K562 (cell line): Measurements from ENCODE around the gene RNH1. TPM values are rescaled to one million over a fixed set of nuclear protein-coding genes. Genes with fewer than 3 reads are reported as not detected.

ENCODE experiments used
- ARID1B ChIP-seq: fragments of 450-650 bp; IDR thresholded peaks from 2 replicates; pipeline ENCODE4 v1.6.1; 2016; ENCODE audit warnings: antibody characterized with exemption, mild to moderate bottlenecking, inconsistent platforms
- CBFA2T3 ChIP-seq: fragments of 450-650 bp; IDR thresholded peaks from 2 replicates; pipeline ENCODE4 v1.6.1; 2017
- CXXC5 ChIP-seq: fragments of 250-450 bp; sonication (Bioruptor Pico); IDR thresholded peaks from 2 replicates; pipeline ENCODE4 v1.8.0; 2022; ENCODE audit warnings: inconsistent platforms, mild to moderate bottlenecking, moderate library complexity
- ETS2 ChIP-seq: IDR thresholded peaks from 2 replicates; pipeline ENCODE4 v1.6.1; 2016; ENCODE audit warnings: borderline replicate concordance, missing genetic modification characterization, mild to moderate bottlenecking, moderate library complexity, missing compliant biosample characterization; ENCODE audit not compliant: poor library complexity, severe bottlenecking
- HNRNPK ChIP-seq: fragments of 200-400 bp; formaldehyde crosslinking; IDR thresholded peaks from one replicate; pipeline ENCODE4 v1.6.1; 2018; ENCODE audit warnings: mild to moderate bottlenecking, low read depth, low read length; ENCODE audit not compliant: poor library complexity, severe bottlenecking
- ILK ChIP-seq: fragments of 450-650 bp; IDR thresholded peaks from 2 replicates; pipeline ENCODE4 v1.6.1; 2016; ENCODE audit warnings: missing genetic modification characterization, low read depth, mild to moderate bottlenecking, missing compliant biosample characterization, moderate library complexity, borderline replicate concordance
- MAFF ChIP-seq: IDR thresholded peaks from 2 replicates; pipeline ENCODE4 v1.6.1; 2012; ENCODE audit warnings: low read length, improper control_type of control experiment
- NCOR1 ChIP-seq: fragments of 450-650 bp; IDR thresholded peaks from 2 replicates; pipeline ENCODE4 v1.6.1; 2016; ENCODE audit warnings: mild to moderate bottlenecking, moderate library complexity
- POLR2G ChIP-seq: fragments of 200-400 bp; formaldehyde crosslinking; IDR thresholded peaks from 2 replicates; pipeline ENCODE4 v1.6.1; 2017; ENCODE audit warnings: low read depth, mild to moderate bottlenecking, antibody characterized with exemption, low read length, moderate library complexity
- RBFOX2 ChIP-seq: fragments of 200-400 bp; formaldehyde crosslinking; IDR thresholded peaks from 2 replicates; pipeline ENCODE4 v1.6.1; 2017; ENCODE audit warnings: low read depth, mild to moderate bottlenecking, low read length, moderate library complexity
- ZBTB8A ChIP-seq: fragments of 450-650 bp; IDR thresholded peaks from 2 replicates; pipeline ENCODE4 v1.6.1; 2018; ENCODE audit warnings: mild to moderate bottlenecking, moderate library complexity; ENCODE audit not compliant: partially characterized antibody
- ZFX ChIP-seq: sonication (generic); formaldehyde crosslinking; IDR thresholded peaks from 2 replicates; pipeline ENCODE4 v1.8.0; 2022; ENCODE audit warnings: mild to moderate bottlenecking, missing genetic modification reagents, moderate library complexity
- ZNF184 ChIP-seq: sonication (generic); formaldehyde crosslinking; IDR thresholded peaks from 2 replicates; pipeline ENCODE4 v1.5.0; 2020; ENCODE audit warnings: missing genetic modification reagents
- polyA plus RNA-seq, 8 experiments: library from polyadenylated mRNA; depleted of rRNA in 4 of 8; stranded (reverse) in 5 of 8; unstranded in 3 of 8; fragments of >200 nt; fragmentation: Nextera tagmentation in 2 of 8; fragmentation: Illumina TruSeq in 1 of 8; extraction: Ambion mirVana in 2 of 8; extraction: Trizol in 1 of 8; gene quantifications; 2 replicates each; pipeline versions ENCODE4 v1.2.1 to v1.2.3, GENCODE V29; 2011 to 2014; ENCODE audit warnings: inconsistent platforms in 1 of 8, missing spikeins in 1 of 8
- total RNA-seq, 7 experiments: library from RNA; depleted of rRNA in 6 of 7; stranded (reverse); fragments of >200 nt in 6 of 7; fragmentation: Illumina TruSeq in 2 of 7; extraction: Trizol in 2 of 7; gene quantifications; 2 replicates each; pipeline versions ENCODE4 v1.2.1 to v1.2.3, GENCODE V29; 2011 to 2021; ENCODE audit warnings: low replicate concordance in 1 of 7
- TF ChIP-seq, protein P1 (sequence below): conservative IDR thresholded peaks from 2 replicates; pipeline ENCODE4 v1.6.1; 2011; ENCODE audit warnings: low read depth, mild to moderate bottlenecking, low read length; ENCODE audit not compliant: control insufficient read depth
- TF ChIP-seq, protein P2 (sequence below): fragments of 450-650 bp; IDR thresholded peaks from 2 replicates; pipeline ENCODE4 v1.6.1; 2018; ENCODE audit not compliant: partially characterized antibody
- TF ChIP-seq, protein P3 (sequence below): fragments of 200-800 bp; sonication (Bioruptor generic); IDR thresholded peaks from 2 replicates; pipeline ENCODE4 v1.6.1; 2017; ENCODE audit warnings: missing genetic modification characterization, missing compliant biosample characterization

The RNH1 gene
- total and polyA plus RNA-seq, 9 of the 15 experiments (the other 6 are each of a cell fraction or from before 2014, with no cell fraction given): 2.5 to 160 (median 44.3) TPM

DNA sequence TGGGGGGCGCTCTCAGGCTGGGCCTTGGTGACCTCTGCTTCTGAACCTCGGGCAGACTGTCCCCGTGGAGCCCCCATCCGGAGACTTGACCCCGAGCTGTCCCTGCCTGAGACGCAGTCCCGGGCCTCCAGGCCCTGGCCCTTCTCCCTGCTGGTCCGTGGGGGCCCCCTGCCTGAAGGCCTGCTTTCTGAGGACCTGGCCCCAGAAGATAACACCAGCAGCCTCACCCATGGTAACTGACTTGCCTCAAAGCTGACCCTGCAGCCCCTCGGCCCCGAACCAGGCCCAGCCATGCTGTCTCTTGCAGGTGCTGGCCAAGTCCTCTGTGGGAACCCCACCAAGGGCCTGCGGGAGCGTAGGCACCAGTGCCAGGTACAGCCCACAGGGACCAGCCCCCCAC, 44.6 kb upstream of the RNH1 start (continued):
- TF ChIP-seq, protein P1, sequence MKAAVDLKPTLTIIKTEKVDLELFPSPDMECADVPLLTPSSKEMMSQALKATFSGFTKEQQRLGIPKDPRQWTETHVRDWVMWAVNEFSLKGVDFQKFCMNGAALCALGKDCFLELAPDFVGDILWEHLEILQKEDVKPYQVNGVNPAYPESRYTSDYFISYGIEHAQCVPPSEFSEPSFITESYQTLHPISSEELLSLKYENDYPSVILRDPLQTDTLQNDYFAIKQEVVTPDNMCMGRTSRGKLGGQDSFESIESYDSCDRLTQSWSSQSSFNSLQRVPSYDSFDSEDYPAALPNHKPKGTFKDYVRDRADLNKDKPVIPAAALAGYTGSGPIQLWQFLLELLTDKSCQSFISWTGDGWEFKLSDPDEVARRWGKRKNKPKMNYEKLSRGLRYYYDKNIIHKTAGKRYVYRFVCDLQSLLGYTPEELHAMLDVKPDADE: no peak
- no peak for TF ChIP-seq ETS2
- 0 out of 2 replicates have a peak, but pooled peaks have one; percentile 17 for TF ChIP-seq NCOR1
- no peak for TF ChIP-seq HNRNPK
- TF ChIP-seq CXXC5 (CRISPR knock-in tag): no peak
- peak; percentile 46; the same call in 1 of the 2 replicates for TF ChIP-seq ARID1B
- TF ChIP-seq RBFOX2: peak; percentile 32; the same call in 1 of the 2 replicates
- TF ChIP-seq ZBTB8A: no peak
- no peak for TF ChIP-seq MAFF
- 0 out of 2 replicates have a peak, but pooled peaks have one; percentile 25 for TF ChIP-seq POLR2G
- peak; percentile 51 for TF ChIP-seq CBFA2T3
- TF ChIP-seq ZNF184 (CRISPR knock-in tag): no peak
- no peak for TF ChIP-seq ILK (tag)
- TF ChIP-seq ZFX (CRISPR knock-in tag): peak; percentile 51; the same call in 1 of the 2 replicates
- TF ChIP-seq, protein P2, sequence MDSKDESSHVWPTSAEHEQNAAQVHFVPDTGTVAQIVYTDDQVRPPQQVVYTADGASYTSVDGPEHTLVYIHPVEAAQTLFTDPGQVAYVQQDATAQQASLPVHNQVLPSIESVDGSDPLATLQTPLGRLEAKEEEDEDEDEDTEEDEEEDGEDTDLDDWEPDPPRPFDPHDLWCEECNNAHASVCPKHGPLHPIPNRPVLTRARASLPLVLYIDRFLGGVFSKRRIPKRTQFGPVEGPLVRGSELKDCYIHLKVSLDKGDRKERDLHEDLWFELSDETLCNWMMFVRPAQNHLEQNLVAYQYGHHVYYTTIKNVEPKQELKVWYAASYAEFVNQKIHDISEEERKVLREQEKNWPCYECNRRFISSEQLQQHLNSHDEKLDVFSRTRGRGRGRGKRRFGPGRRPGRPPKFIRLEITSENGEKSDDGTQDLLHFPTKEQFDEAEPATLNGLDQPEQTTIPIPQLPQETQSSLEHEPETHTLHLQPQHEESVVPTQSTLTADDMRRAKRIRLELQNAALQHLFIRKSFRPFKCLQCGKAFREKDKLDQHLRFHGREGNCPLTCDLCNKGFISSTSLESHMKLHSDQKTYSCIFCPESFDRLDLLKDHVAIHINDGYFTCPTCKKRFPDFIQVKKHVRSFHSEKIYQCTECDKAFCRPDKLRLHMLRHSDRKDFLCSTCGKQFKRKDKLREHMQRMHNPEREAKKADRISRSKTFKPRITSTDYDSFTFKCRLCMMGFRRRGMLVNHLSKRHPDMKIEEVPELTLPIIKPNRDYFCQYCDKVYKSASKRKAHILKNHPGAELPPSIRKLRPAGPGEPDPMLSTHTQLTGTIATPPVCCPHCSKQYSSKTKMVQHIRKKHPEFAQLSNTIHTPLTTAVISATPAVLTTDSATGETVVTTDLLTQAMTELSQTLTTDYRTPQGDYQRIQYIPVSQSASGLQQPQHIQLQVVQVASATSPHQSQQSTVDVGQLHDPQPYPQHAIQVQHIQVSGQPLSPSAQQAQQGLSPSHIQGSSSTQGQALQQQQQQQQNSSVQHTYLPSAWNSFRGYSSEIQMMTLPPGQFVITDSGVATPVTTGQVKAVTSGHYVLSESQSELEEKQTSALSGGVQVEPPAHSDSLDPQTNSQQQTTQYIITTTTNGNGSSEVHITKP: peak; percentile 33
- TF ChIP-seq, protein P3, sequence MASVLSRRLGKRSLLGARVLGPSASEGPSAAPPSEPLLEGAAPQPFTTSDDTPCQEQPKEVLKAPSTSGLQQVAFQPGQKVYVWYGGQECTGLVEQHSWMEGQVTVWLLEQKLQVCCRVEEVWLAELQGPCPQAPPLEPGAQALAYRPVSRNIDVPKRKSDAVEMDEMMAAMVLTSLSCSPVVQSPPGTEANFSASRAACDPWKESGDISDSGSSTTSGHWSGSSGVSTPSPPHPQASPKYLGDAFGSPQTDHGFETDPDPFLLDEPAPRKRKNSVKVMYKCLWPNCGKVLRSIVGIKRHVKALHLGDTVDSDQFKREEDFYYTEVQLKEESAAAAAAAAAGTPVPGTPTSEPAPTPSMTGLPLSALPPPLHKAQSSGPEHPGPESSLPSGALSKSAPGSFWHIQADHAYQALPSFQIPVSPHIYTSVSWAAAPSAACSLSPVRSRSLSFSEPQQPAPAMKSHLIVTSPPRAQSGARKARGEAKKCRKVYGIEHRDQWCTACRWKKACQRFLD (CRISPR knock-in tag): no peak
- TF ChIP-seq, all 486 proteins: peak for 11
